HL-60 (cell line): ENCODE results near the gene NUB1.

ENCODE experiments used
- DNase-seq, 2 experiments: peaks; one replicate each; pipeline ENCODE4 v3.0.0-alpha.2; 2010 to 2020; ENCODE audit warnings: low read depth in 1 of 2, low spot score in 1 of 2
- H3K27ac ChIP-seq: fragments of 250-450 bp; sonication (Bioruptor Pico); replicated peaks from 2 replicates; pipeline ENCODE4 v1.5.1; 2020; ENCODE audit warnings: mild to moderate bottlenecking, moderate library complexity
- H3K27me3 ChIP-seq: fragments of 250-450 bp; sonication (Bioruptor Pico); 2 replicates; pipeline ENCODE4 v1.5.1; 2021; ENCODE audit warnings: mild to moderate bottlenecking, moderate library complexity; ENCODE audit not compliant: insufficient read depth, poor library complexity, severe bottlenecking
- H3K4me3 ChIP-seq: replicated peaks from 2 replicates; pipeline ENCODE4 v1.5.1; 2011; ENCODE audit warnings: mild to moderate bottlenecking, control low read depth, low read length; ENCODE audit not compliant: insufficient read depth
- GABPA ChIP-seq: IDR thresholded peaks from 2 replicates; pipeline ENCODE4 v1.6.1; 2012; ENCODE audit warnings: low read depth
- POLR2AphosphoS5 ChIP-seq: IDR thresholded peaks from 2 replicates; pipeline ENCODE4 v1.6.1; 2012; ENCODE audit warnings: low read depth
- SPI1 ChIP-seq: IDR thresholded peaks from 2 replicates; pipeline ENCODE4 v1.6.1; 2012; ENCODE audit warnings: low read depth, mild to moderate bottlenecking, borderline replicate concordance
- TF ChIP-seq, protein P1 (sequence below): IDR thresholded peaks from 2 replicates; pipeline ENCODE4 v1.6.1; 2012; ENCODE audit warnings: low read depth; ENCODE audit not compliant: insufficient replicate concordance
- TF ChIP-seq, protein P2 (sequence below): IDR thresholded peaks from one replicate; pipeline ENCODE4 v1.5.1; 2011; ENCODE audit warnings: low read length, control low read depth, inconsistent platforms; ENCODE audit not compliant: insufficient read depth

The NUB1 gene

GRCh38 chr7:151410405-151411390 lies 69.1 kb downstream of the NUB1 start:
- H3K27ac ChIP-seq: no peak overlapping the region
- H3K4me3 ChIP-seq: no peak overlapping the region
- TF ChIP-seq SPI1: no peak
- no peak for TF ChIP-seq GABPA
- TF ChIP-seq, protein P1, sequence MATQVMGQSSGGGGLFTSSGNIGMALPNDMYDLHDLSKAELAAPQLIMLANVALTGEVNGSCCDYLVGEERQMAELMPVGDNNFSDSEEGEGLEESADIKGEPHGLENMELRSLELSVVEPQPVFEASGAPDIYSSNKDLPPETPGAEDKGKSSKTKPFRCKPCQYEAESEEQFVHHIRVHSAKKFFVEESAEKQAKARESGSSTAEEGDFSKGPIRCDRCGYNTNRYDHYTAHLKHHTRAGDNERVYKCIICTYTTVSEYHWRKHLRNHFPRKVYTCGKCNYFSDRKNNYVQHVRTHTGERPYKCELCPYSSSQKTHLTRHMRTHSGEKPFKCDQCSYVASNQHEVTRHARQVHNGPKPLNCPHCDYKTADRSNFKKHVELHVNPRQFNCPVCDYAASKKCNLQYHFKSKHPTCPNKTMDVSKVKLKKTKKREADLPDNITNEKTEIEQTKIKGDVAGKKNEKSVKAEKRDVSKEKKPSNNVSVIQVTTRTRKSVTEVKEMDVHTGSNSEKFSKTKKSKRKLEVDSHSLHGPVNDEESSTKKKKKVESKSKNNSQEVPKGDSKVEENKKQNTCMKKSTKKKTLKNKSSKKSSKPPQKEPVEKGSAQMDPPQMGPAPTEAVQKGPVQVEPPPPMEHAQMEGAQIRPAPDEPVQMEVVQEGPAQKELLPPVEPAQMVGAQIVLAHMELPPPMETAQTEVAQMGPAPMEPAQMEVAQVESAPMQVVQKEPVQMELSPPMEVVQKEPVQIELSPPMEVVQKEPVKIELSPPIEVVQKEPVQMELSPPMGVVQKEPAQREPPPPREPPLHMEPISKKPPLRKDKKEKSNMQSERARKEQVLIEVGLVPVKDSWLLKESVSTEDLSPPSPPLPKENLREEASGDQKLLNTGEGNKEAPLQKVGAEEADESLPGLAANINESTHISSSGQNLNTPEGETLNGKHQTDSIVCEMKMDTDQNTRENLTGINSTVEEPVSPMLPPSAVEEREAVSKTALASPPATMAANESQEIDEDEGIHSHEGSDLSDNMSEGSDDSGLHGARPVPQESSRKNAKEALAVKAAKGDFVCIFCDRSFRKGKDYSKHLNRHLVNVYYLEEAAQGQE: no peak
- no peak for TF ChIP-seq POLR2AphosphoS5
- TF ChIP-seq, protein P2, sequence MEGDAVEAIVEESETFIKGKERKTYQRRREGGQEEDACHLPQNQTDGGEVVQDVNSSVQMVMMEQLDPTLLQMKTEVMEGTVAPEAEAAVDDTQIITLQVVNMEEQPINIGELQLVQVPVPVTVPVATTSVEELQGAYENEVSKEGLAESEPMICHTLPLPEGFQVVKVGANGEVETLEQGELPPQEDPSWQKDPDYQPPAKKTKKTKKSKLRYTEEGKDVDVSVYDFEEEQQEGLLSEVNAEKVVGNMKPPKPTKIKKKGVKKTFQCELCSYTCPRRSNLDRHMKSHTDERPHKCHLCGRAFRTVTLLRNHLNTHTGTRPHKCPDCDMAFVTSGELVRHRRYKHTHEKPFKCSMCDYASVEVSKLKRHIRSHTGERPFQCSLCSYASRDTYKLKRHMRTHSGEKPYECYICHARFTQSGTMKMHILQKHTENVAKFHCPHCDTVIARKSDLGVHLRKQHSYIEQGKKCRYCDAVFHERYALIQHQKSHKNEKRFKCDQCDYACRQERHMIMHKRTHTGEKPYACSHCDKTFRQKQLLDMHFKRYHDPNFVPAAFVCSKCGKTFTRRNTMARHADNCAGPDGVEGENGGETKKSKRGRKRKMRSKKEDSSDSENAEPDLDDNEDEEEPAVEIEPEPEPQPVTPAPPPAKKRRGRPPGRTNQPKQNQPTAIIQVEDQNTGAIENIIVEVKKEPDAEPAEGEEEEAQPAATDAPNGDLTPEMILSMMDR: no peak
- DNase-seq: no peak
- peaks cover 29% of the 10 kb centered on the region for H3K27me3 ChIP-seq

GRCh38 chr7:151411551-151411950 lies 69.9 kb downstream of the NUB1 start:
- TF ChIP-seq POLR2AphosphoS5 (no peak), SPI1 (peak; percentile 63; the same call in 1 of the 2 replicates), GABPA (no peak)
- TF ChIP-seq, protein P2: no peak
- TF ChIP-seq, protein P1: no peak
- peaks cover 29% of the 10 kb centered on the region for H3K27me3 ChIP-seq
- H3K4me3 ChIP-seq: no peak overlapping the region
- H3K27ac ChIP-seq: no peak overlapping the region
- peak; percentile 61 to 77 for DNase-seq

DNA sequence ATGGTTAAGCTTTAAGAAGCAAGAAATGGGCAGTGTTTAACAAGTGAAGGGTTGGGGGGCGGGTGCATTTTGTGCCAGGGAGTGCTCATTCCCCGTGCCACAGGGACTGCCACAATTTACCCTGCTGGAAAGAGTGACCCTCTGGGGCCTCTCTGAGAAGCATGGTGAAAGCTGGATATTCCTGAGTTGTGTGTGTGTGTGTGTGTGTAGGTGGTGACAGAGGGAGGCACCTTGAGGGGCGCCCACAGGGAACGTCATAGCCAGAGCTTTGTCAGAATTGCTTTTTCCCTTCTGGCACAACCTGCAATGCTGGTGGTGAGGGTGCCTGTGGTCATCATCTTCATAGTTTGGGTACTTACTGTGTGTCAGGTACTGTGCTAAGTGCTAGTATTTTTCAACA lies 70.7 kb downstream of the NUB1 start:
- peaks cover 29% of the 10 kb centered on the region for H3K27me3 ChIP-seq
- H3K27ac ChIP-seq: no peak overlapping the region
- DNase-seq: no peak
- H3K4me3 ChIP-seq: no peak overlapping the region
- TF ChIP-seq SPI1 (no peak), GABPA (no peak)

DNA sequence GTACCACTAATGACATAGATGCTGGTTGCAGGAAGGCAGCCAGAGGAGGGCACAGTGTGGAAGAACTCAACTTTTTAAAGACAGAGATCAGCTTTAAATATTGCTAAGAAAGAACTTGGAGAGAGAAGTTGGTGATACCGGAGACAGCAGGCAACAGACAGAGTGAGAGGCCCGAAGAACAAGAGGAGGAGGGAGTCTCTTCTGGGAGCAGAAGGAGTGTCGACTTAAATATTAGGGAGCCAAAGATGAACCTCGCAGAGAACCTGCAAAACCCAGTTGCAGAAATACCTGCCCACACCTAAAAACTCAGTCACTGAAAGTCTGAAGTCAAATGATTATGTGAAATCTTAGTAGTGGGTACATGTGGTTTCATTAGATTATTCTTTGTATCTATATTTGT lies 71.6 kb downstream of the NUB1 start:
- no peak overlapping the region for H3K4me3 ChIP-seq
- peaks cover 27% of the 10 kb centered on the region for H3K27me3 ChIP-seq
- no peak for DNase-seq
- no peak overlapping the region for H3K27ac ChIP-seq
- TF ChIP-seq, protein P2: no peak
- no peak for TF ChIP-seq GABPA
- TF ChIP-seq, protein P1: no peak
- no peak for TF ChIP-seq SPI1
- TF ChIP-seq POLR2AphosphoS5: no peak
